ENCODE measurements around the gene TMEM235.

Gene TMEM235

DNA sequence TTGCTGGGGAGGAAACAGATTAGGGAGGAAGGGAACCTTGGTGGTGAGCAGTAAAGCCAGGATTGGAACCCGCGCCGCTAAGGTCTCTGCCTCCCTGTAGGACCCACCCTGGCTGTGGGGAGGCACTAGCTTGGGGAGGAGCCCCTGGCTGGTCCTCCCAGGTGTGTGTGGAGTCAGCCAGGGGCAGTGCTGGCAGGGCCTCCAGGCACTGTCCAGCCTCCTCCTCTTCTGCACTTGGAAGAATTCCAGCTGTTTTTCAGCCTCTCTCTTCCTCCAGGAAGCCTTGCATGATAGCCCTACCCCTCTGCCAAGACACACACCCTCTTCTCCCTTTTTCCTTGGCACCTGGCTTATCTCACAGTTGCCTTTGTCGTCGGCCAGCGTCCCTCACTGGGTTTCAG lies 34.8 kb downstream of the TMEM235 start:
- Histone ChIP-seq H3K27me3 (ENCODE audit: control insufficient read depth in 1 of 2, insufficient read depth in 2 of 2, low read length in 2 of 2) (peaks cover 0 to 5% of the 10 kb centered on the region in 2 donors), H3K9ac (ENCODE audit: low read depth in 1 of 2, low read length in 2 of 2) (no peak overlapping the region), H3K27ac (ENCODE audit: low read depth, low read length) (no peak overlapping the region), H3K36me3 (ENCODE audit: control insufficient read depth in 1 of 2, insufficient read depth in 2 of 2, low read length in 2 of 2) (no peaks in the 10 kb centered on the region), H3K9me3 (ENCODE audit: control insufficient read depth in 1 of 2, low read length in 2 of 2) (no peaks in the 10 kb centered on the region), H3K4me3 (ENCODE audit: low read depth in 1 of 2, low read length in 2 of 2) (no peak overlapping the region), H3K4me1 (ENCODE audit: control insufficient read depth in 1 of 2, insufficient read depth in 2 of 2, low read length in 2 of 2) (peaks cover 27 to 28% of the 10 kb centered on the region in 2 donors)

DNA sequence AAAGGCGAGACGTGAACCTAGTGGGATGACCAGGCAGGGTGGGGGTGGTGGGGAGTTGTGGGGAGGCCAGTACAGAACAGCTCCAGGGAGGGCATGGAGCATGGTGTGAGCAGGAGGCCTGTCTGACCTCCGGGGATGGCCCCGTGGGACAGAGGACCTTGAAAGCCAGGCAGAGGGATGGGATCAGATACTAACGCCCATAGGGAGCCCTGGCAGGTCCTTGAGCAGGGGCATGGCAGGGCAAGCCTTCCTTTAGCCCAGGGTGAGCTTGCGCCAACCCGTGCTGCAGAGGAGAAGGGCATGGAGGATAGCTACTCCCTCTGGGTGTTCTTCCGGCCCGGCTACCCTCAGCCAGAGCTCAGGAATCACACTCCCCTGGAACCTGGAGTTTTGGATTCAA lies 35.3 kb downstream of the TMEM235 start:
- H3K9me3 ChIP-seq (ENCODE audit: control insufficient read depth in 1 of 2, low read length in 2 of 2): no peaks in the 10 kb centered on the region

DNA sequence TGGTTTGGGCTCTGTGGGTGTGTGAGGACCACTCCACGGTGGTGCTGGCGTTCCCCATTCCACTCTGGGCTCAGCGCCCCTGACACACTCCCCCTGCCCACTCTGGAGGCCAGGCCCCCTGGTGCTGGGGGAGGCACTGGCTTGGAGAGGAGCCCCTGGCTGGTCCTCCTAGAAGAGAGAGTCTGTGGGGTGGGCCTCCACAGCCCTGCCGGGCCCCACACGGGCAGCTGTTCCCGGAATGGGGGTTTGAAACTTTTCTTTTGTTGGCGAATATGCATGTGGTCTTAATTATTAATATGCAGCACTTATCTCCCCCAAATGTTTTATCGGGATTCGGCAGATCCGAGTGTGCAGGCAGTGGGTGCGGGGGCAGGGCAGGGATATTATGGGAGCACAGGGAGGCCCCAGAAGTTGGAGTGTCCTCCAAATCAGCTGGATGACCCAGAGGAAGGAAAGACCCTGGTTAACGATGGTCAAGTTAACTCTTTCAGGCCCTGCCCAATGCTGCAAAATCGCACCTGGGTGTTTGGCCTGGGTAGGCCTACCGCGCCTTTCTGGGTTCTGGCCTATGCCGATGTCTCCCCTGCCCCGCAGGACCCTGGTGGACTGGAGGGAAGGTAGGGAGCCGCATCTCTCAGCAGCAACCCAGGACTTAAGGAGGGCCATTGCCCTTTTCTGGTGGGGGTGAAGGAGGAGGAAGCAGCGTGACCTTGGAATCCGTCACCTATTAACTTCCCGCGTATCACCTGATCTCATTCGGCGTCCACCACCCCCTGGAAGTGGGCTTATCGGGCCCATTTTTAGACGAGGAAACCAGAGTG lies 36.0 kb downstream of the TMEM235 start:
- Histone ChIP-seq H3K4me3 (ENCODE audit: low read depth in 1 of 2, low read length in 2 of 2) (no peak overlapping the region), H3K36me3 (ENCODE audit: control insufficient read depth in 1 of 2, insufficient read depth in 2 of 2, low read length in 2 of 2) (no peaks in the 10 kb centered on the region), H3K9ac (ENCODE audit: low read depth in 1 of 2, low read length in 2 of 2) (no peak overlapping the region), H3K27ac (ENCODE audit: low read depth, low read length) (no peak overlapping the region), H3K9me3 (ENCODE audit: control insufficient read depth in 1 of 2, low read length in 2 of 2) (no peaks in the 10 kb centered on the region), H3K4me1 (ENCODE audit: control insufficient read depth in 1 of 2, insufficient read depth in 2 of 2, low read length in 2 of 2) (peaks cover 27 to 33% of the 10 kb centered on the region in 2 donors), H3K27me3 (ENCODE audit: control insufficient read depth in 1 of 2, insufficient read depth in 2 of 2, low read length in 2 of 2) (peaks cover 0 to 5% of the 10 kb centered on the region in 2 donors)

More for the DNA sequence above, 35.3 kb downstream of the TMEM235 start:
- Histone ChIP-seq H3K36me3 (ENCODE audit: control insufficient read depth in 1 of 2, insufficient read depth in 2 of 2, low read length in 2 of 2) (no peaks in the 10 kb centered on the region), H3K9ac (ENCODE audit: low read depth in 1 of 2, low read length in 2 of 2) (no peak overlapping the region), H3K27me3 (ENCODE audit: control insufficient read depth in 1 of 2, insufficient read depth in 2 of 2, low read length in 2 of 2) (peaks cover 0 to 5% of the 10 kb centered on the region in 2 donors), H3K4me1 (ENCODE audit: control insufficient read depth in 1 of 2, insufficient read depth in 2 of 2, low read length in 2 of 2) (peaks cover 27 to 28% of the 10 kb centered on the region in 2 donors), H3K4me3 (ENCODE audit: low read depth in 1 of 2, low read length in 2 of 2) (no peak overlapping the region), H3K27ac (ENCODE audit: low read depth, low read length) (no peak overlapping the region)

DNA sequence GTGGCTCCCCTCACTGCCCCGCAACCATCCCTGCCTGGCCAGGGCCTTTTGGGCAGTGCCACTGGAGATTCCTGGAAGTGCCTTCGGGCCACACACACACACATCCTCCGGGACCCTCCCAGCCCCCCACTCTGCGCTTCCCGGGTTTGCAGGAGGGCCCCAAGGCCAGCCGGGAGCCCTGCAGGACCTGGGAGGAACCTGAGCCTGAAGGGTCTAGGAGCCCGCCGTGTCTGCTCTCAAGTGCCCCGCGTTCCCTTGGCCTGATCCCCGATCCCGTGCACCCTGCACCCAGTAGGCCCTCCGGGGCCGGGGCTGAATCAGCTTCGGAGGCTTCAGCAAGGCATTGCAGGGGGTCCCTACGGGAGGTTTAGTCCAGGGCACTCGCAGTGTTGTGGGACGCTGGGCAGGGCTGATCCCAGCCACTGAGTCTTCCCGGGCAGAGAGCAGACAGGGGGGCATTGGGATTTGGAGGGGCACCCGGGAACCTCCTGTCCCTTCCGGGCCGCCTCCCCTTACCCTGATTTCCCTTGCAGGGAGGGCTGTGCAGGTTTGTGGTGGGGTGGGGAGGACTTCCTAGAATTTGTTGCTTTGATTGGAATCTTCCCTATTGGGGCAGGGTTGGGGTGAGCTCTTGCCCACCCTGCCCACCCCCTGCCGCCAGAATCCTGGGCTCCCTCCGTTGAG lies 36.9 kb downstream of the TMEM235 start:
- Histone ChIP-seq H3K4me1 (ENCODE audit: control insufficient read depth in 1 of 2, insufficient read depth in 2 of 2, low read length in 2 of 2) (peaks cover 27 to 36% of the 10 kb centered on the region in 2 donors), H3K9ac (ENCODE audit: low read depth in 1 of 2, low read length in 2 of 2) (no peak overlapping the region), H3K4me3 (ENCODE audit: low read depth in 1 of 2, low read length in 2 of 2) (no peak overlapping the region), H3K9me3 (ENCODE audit: control insufficient read depth in 1 of 2, low read length in 2 of 2) (no peaks in the 10 kb centered on the region), H3K27ac (ENCODE audit: low read depth, low read length) (no peak overlapping the region), H3K27me3 (ENCODE audit: control insufficient read depth in 1 of 2, insufficient read depth in 2 of 2, low read length in 2 of 2) (peaks cover 0 to 5% of the 10 kb centered on the region in 2 donors), H3K36me3 (ENCODE audit: control insufficient read depth in 1 of 2, insufficient read depth in 2 of 2, low read length in 2 of 2) (no peaks in the 10 kb centered on the region)

DNA sequence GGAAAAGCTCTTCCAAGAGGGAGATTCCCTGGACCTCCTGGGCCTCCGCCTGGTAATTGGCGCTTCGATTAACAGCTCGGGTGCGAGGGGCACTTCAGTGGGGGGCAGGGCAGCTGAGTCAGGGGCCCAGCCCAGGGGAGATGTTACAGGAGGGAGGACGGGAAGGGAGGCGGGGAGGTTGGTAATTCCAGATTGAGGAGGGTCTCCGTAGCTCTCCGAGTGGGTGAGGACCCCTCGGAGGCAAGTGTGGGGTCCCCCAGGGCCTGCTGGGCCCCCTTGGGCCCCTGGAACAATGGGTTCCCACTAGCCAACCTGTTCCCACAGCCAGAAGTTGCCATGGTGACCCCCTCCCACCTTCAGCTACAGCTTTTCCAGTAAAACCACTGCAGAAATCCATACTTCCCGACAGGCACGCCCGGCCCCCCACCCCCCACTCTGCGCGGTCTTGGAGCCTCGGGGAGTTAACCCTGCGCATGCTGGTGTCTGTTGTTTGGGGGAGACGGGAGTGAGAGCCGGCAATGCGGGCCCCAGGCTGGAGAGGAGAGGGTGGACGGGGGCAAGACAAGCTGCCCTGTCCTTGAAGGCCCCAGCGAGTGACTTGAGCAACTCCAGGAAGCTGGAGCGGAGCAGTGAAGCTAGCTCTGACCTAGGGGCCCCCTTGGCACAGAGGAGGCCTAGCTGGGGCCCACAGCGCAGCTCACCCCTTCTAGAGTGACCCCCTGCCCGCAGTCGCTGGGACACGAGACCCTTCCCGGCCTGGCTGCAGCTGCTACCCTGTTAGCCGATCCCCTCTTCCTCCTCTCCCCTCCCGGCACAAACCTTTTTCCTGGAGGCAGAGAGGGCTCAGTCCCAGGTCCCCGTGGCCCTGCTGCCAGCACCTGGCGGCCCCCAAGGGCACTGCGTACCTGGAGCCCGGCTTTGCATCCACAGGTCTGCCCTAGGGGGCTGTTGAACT lies 37.8 kb downstream of the TMEM235 start:
- peak overlapping the region in 1 of 2 donors; percentile 15 for H3K4me3 ChIP-seq (ENCODE audit: low read depth in 1 of 2, low read length in 2 of 2)
- H3K36me3 ChIP-seq (ENCODE audit: control insufficient read depth in 1 of 2, insufficient read depth in 2 of 2, low read length in 2 of 2): no peaks in the 10 kb centered on the region
- no peak overlapping the region for H3K27ac ChIP-seq (ENCODE audit: low read depth, low read length)
- H3K27me3 ChIP-seq (ENCODE audit: control insufficient read depth in 1 of 2, insufficient read depth in 2 of 2, low read length in 2 of 2): peaks cover 0 to 5% of the 10 kb centered on the region in 2 donors
- peaks cover 22 to 30% of the 10 kb centered on the region in 2 donors for H3K4me1 ChIP-seq (ENCODE audit: control insufficient read depth in 1 of 2, insufficient read depth in 2 of 2, low read length in 2 of 2)
- no peaks in the 10 kb centered on the region for H3K9me3 ChIP-seq (ENCODE audit: control insufficient read depth in 1 of 2, low read length in 2 of 2)
- H3K9ac ChIP-seq (ENCODE audit: low read depth in 1 of 2, low read length in 2 of 2): no peak overlapping the region

DNA sequence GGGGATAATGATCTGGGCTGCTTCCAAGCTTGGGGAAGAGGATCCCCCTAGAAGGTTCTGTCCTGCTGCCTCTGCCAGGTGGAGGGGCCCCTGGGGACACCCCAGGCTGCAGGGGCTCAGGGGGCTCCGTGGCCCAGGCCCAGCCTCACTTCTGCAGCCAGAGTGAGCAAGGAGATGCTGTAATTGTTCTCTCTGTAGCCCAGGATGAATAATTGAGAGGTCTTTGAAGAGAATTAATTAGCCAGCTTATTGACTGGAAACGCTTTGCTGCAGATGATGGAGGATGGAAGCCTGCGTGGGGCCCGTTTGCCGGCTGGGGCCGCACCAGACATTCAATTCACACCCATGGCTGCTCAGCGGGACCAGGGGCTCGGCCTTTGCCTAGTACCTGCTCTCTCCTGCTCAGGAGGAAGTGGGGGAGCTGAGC lies 38.5 kb downstream of the TMEM235 start:
- Histone ChIP-seq H3K4me1 (ENCODE audit: control insufficient read depth in 1 of 2, insufficient read depth in 2 of 2, low read length in 2 of 2) (peaks cover 22 to 30% of the 10 kb centered on the region in 2 donors), H3K27ac (ENCODE audit: low read depth, low read length) (no peak overlapping the region), H3K36me3 (ENCODE audit: control insufficient read depth in 1 of 2, insufficient read depth in 2 of 2, low read length in 2 of 2) (no peaks in the 10 kb centered on the region), H3K4me3 (ENCODE audit: low read depth in 1 of 2, low read length in 2 of 2) (no peak overlapping the region), H3K9me3 (ENCODE audit: control insufficient read depth in 1 of 2, low read length in 2 of 2) (no peaks in the 10 kb centered on the region), H3K27me3 (ENCODE audit: control insufficient read depth in 1 of 2, insufficient read depth in 2 of 2, low read length in 2 of 2) (peaks cover 0 to 5% of the 10 kb centered on the region in 2 donors), H3K9ac (ENCODE audit: low read depth in 1 of 2, low read length in 2 of 2) (no peak overlapping the region)

DNA sequence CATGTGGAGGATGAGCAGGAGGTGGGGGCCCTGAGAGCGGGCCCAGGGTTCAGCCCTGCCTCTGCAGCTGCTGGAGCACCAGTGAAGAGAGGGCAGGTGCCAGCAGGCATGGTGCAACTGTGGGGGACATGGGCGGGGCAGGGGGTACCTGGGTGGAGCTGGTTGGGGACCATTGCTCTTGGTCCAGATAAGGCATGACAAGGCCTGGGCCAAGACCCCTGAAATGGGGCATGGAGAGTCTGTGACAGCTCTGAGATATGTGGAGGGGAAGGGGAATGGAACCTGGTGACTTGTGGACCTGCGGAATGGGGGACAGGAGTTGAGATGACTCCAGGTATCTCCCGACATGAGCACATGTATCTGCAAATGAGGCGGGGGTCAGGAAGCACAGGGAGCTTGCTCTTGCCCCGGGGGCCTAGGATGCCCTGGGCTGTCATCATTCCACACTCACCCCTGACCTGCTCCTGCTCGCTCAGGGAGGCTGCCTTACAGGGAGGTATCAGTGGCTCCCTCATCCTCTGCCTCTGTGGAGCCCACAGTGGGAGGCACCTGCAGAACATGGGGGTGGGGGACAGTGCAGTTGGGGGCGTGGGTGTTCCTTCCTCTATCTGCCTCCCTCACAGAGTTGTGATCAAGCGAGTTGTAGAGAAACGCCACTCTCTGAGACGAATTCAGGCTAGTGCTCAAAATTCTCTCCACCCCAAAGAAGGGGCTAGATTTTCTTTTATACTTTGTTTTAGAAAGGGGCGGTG lies 40.2 kb downstream of the TMEM235 start:
- Histone ChIP-seq H3K9me3 (ENCODE audit: control insufficient read depth in 1 of 2, low read length in 2 of 2) (no peaks in the 10 kb centered on the region), H3K4me1 (ENCODE audit: control insufficient read depth in 1 of 2, insufficient read depth in 2 of 2, low read length in 2 of 2) (peaks cover 19 to 21% of the 10 kb centered on the region in 2 donors), H3K27me3 (ENCODE audit: control insufficient read depth in 1 of 2, insufficient read depth in 2 of 2, low read length in 2 of 2) (peaks cover 0 to 5% of the 10 kb centered on the region in 2 donors)

DNA sequence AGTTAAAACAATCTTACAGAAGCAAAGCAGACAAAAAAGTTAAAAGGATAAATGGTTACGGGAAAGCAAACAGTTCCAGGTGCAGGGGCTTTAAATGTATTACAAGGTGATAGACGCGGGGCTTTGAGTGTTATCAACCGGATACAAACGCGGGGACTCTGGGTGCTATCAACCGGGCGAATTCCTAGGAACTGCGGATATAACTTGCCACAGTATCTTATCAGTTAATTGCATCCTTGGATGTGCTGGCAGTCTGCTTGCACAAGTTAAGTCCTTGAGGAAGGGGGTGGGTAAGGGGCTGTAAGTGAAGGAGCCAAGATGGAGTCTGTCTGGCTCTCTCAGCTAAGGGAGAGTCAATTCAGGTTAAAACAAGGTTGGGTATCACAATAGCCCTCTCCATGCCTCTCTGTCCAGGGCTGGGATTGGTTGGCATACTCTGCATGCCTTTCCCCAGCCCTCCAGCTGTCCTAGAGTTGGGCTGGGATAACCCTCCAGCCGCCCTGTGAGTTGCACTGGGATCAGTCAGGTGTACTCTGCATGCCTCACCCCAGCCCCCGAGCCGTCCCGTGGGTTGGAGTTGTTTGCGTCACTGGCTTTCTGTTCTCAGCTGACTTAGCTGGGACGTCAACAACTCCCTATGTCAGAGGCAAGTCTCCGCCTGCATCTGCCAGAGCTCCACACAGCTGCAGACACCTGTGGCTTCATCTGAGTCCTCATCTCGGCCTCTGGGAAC lies 40.9 kb downstream of the TMEM235 start:
- Histone ChIP-seq H3K36me3 (ENCODE audit: control insufficient read depth in 1 of 2, insufficient read depth in 2 of 2, low read length in 2 of 2) (no peaks in the 10 kb centered on the region), H3K27ac (ENCODE audit: low read depth, low read length) (no peak overlapping the region), H3K9me3 (ENCODE audit: control insufficient read depth in 1 of 2, low read length in 2 of 2) (no peaks in the 10 kb centered on the region), H3K4me1 (ENCODE audit: control insufficient read depth in 1 of 2, insufficient read depth in 2 of 2, low read length in 2 of 2) (peaks cover 16 to 20% of the 10 kb centered on the region in 2 donors), H3K27me3 (ENCODE audit: control insufficient read depth in 1 of 2, insufficient read depth in 2 of 2, low read length in 2 of 2) (peaks cover 0 to 5% of the 10 kb centered on the region in 2 donors), H3K9ac (ENCODE audit: low read depth in 1 of 2, low read length in 2 of 2) (peak overlapping the region in 1 of 2 donors; percentile 29), H3K4me3 (ENCODE audit: low read depth in 1 of 2, low read length in 2 of 2) (peak overlapping the region; percentile 12 to 53)

More for the DNA sequence above, 40.2 kb downstream of the TMEM235 start:
- Histone ChIP-seq H3K4me3 (ENCODE audit: low read depth in 1 of 2, low read length in 2 of 2) (no peak overlapping the region), H3K9ac (ENCODE audit: low read depth in 1 of 2, low read length in 2 of 2) (no peak overlapping the region), H3K27ac (ENCODE audit: low read depth, low read length) (no peak overlapping the region), H3K36me3 (ENCODE audit: control insufficient read depth in 1 of 2, insufficient read depth in 2 of 2, low read length in 2 of 2) (no peaks in the 10 kb centered on the region)

DNA sequence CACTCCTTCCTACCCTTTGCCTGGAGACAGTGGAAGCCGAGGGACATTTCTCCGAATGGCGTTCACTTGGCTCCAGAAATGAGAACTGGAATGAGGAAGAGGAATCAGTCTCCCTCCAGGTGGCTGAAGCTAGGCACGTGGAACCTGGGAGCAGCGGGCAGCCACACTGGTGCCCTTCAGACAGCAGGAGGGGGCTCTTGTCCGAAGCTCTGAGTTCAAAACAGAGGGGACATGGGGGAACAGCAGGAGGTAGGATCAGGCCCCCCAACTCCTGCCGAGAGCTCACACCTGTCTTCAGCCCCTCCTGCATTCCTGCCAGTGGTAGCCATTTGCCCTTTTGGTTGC lies 41.5 kb downstream of the TMEM235 start:
- no peaks in the 10 kb centered on the region for H3K36me3 ChIP-seq (ENCODE audit: control insufficient read depth in 1 of 2, insufficient read depth in 2 of 2, low read length in 2 of 2)
- H3K4me3 ChIP-seq (ENCODE audit: low read depth in 1 of 2, low read length in 2 of 2): peak overlapping the region; percentile 12 to 53
- no peaks in the 10 kb centered on the region for H3K9me3 ChIP-seq (ENCODE audit: control insufficient read depth in 1 of 2, low read length in 2 of 2)
- peaks cover 0 to 5% of the 10 kb centered on the region in 2 donors for H3K27me3 ChIP-seq (ENCODE audit: control insufficient read depth in 1 of 2, insufficient read depth in 2 of 2, low read length in 2 of 2)
- peaks cover 11 to 20% of the 10 kb centered on the region in 2 donors for H3K4me1 ChIP-seq (ENCODE audit: control insufficient read depth in 1 of 2, insufficient read depth in 2 of 2, low read length in 2 of 2)
- H3K27ac ChIP-seq (ENCODE audit: low read depth, low read length): no peak overlapping the region
- peak overlapping the region in 1 of 2 donors; percentile 29 for H3K9ac ChIP-seq (ENCODE audit: low read depth in 1 of 2, low read length in 2 of 2)

Data from duodenal mucosa (tissue), 2 donors.